SK-N-SH (cell line): Measurements from ENCODE around the gene LAMP2.
A peak's percentile ranks its signal among the peaks of the same experiment; 100 is the strongest.

Experiments used
- CTCF ChIP-seq: fragments of 200-600 bp; sonication (generic); IDR thresholded peaks from 2 replicates; pipeline ENCODE4 v1.6.1; 2017; ENCODE audit warnings: antibody characterized with exemption, mild to moderate bottlenecking, moderate library complexity
- EP300 ChIP-seq, 2 experiments: IDR thresholded peaks; 2 replicates each; pipeline versions ENCODE4 v1.4.0 to v1.6.1; 2012; ENCODE audit warnings: borderline replicate concordance in 1 of 2, low read depth in 1 of 2, low read length in 1 of 2
- JUND ChIP-seq: IDR thresholded peaks from 2 replicates; pipeline ENCODE4 v1.4.0; 2012
- RAD21 ChIP-seq: IDR thresholded peaks from 2 replicates; pipeline ENCODE4 v1.6.1; 2012; ENCODE audit warnings: mild to moderate bottlenecking, low read length
- SMC3 ChIP-seq: IDR thresholded peaks from 2 replicates; pipeline ENCODE4 v1.6.1; 2012; ENCODE audit warnings: low read depth, low read length, improper control_type of control experiment
- TAF1 ChIP-seq: IDR thresholded peaks from 2 replicates; pipeline ENCODE4 v1.6.1; 2012; ENCODE audit warnings: low read depth, mild to moderate bottlenecking, low read length, moderate library complexity, borderline replicate concordance
- USF1 ChIP-seq: IDR thresholded peaks from 2 replicates; pipeline ENCODE4 v1.4.0; 2012; ENCODE audit warnings: low read depth, borderline replicate concordance

GRCh38 chrX:120457766-120458180, 11.3 kb downstream of the LAMP2 start:
- TF ChIP-seq TAF1 (no peak), USF1 (no peak), EP300 (IDR thresholded peaks at IDR 0.05; ENCODE audit: borderline replicate concordance in 1 of 2, low read depth in 1 of 2, low read length in 1 of 2) (peak in 1 of 2 experiments; percentile 25; a peak in 1 of 4 replicates), RAD21 (no peak), CTCF (no peak), SMC3 (no peak), JUND (0 out of 2 replicates have a peak, but pooled peaks have one; percentile 5)
